ENCODE data around the gene HAGHL. TPM values are rescaled to one million over a fixed set of nuclear protein-coding genes. Genes with fewer than 3 reads are reported as not detected.
A peak's percentile ranks its signal among the peaks of the same experiment; 100 is the strongest.

The HAGHL gene
- total RNA-seq, 2 experiments from 2014 or later: 14.2 to 15.2 TPM

- no peaks in the 10 kb centered on the region for H3K36me3 Mint-ChIP-seq
- DNase-seq: no peak
- ChIA-PET CTCF (interaction anchor here (1.5 to 2.3 kb wide), 4 partner anchors 10 to 16 kb away, joined by 5 to 12 read pairs (median 8); partner anchors contain the start of genes CIAO3 and METRN), POLR2A (interaction anchor here (1.1 to 3.2 kb wide), 3 partner anchors 10 to 30 kb away, joined by 3 to 9 read pairs (median 5); no protein-coding TSS in a partner anchor)
- intact Hi-C loops (cut with micrococcal nuclease): no loop called here
- H3K4me1 Mint-ChIP-seq (ENCODE audit: low read depth): no peaks in the 10 kb centered on the region
- H3K4me3 Mint-ChIP-seq: no peak overlapping the region
- H3K27ac Mint-ChIP-seq: no peak overlapping the region
- H3K9me3 Mint-ChIP-seq: no peaks in the 10 kb centered on the region
- no peaks in the 10 kb centered on the region for H3K27me3 Mint-ChIP-seq
Measured at GRCh38 chr16:725463-726187, 1.3 kb upstream of the HAGHL start.

GRCh38 chr16:726188-726437 is 793 bp upstream of the HAGHL start:
- intact Hi-C loops (cut with micrococcal nuclease): no loop called here
- H3K4me3 Mint-ChIP-seq: no peak overlapping the region
- ChIA-PET POLR2A (interaction anchor here (0.6 to 3.2 kb wide), 3 partner anchors 10 to 30 kb away, joined by 3 to 9 read pairs (median 3); no protein-coding TSS in a partner anchor), CTCF (interaction anchor here (1.5 to 2.3 kb wide), 4 partner anchors 10 to 15 kb away, joined by 5 to 12 read pairs (median 8); partner anchors contain the start of genes CIAO3 and METRN)
- no peaks in the 10 kb centered on the region for H3K4me1 Mint-ChIP-seq (ENCODE audit: low read depth)
- no peaks in the 10 kb centered on the region for H3K36me3 Mint-ChIP-seq
- DNase-seq: no peak
- H3K27ac Mint-ChIP-seq: no peak overlapping the region
- no peaks in the 10 kb centered on the region for H3K27me3 Mint-ChIP-seq
- H3K9me3 Mint-ChIP-seq: no peaks in the 10 kb centered on the region

DNA sequence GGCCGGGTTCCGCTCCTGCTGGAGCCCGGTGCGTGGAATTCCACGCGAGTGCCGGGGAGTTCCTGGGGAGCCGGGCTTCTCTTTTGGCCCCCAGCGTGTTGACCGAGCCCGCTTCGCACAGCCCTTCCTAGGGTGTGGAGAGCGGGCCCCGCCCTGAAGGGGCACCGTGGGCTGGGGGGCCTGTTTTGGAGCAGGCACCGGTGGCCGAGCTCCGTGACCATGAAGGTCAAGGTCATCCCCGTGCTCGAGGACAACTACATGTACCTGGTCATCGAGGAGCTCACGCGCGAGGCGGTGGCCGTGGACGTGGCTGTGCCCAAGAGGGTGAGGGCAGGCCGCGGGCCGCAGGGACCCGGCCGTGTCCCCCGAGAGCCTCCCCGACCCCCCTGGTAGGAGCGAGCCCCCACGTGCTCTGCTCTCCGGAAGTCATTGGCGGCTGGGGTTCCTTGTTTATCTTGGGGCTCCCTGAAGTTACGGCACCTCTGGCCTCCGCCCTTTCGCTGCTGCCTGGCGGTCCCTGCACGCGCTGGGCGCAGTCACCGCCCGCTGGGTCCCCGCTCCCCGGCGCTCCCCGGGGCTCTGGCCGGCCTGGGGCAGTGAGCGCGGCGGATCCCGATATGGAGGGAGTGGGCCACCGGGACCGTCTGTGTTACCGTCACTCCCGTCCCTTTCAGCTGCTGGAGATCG is 528 bp downstream of the HAGHL start:
- Mint-ChIP-seq H3K4me1 (ENCODE audit: low read depth) (no peaks in the 10 kb centered on the region), H3K36me3 (no peaks in the 10 kb centered on the region), H3K9me3 (no peaks in the 10 kb centered on the region), H3K4me3 (peak overlapping the region; percentile 48), H3K27me3 (no peaks in the 10 kb centered on the region), H3K27ac (no peak overlapping the region)
- ChIA-PET POLR2A (interaction anchor here (1.6 to 3.2 kb wide), 3 partner anchors 12 to 61 kb away, joined by 5 to 9 read pairs (median 8); partner anchors contain the start of genes CHTF18, CIAO3 and RPUSD1), CTCF (interaction anchor here (0.9 to 5.5 kb wide), 3 partner anchors 7 to 58 kb away, joined by 3 to 33 read pairs (median 11); partner anchors contain the start of genes ANTKMT and METRN)
- DNase-seq: no peak
- intact Hi-C loops (cut with micrococcal nuclease): no loop called here

- Mint-ChIP-seq H3K9me3 (no peaks in the 10 kb centered on the region), H3K4me1 (ENCODE audit: low read depth) (no peaks in the 10 kb centered on the region), H3K27me3 (no peaks in the 10 kb centered on the region), H3K4me3 (peak overlapping the region; percentile 57), H3K36me3 (no peaks in the 10 kb centered on the region), H3K27ac (no peak overlapping the region)
- intact Hi-C loops (cut with micrococcal nuclease): no loop called here
- CTCF ChIA-PET: interaction anchor here (0.9 to 5.5 kb wide), 3 partner anchors 8 to 57 kb away, joined by 3 to 33 read pairs (median 11); partner anchors contain the start of genes ANTKMT and METRN
- peak; percentile 72 for DNase-seq
- POLR2A ChIA-PET: interaction anchor here (0.6 to 1.6 kb wide), 4 partner anchors 8 to 60 kb away, joined by 3 to 8 read pairs (median 4); partner anchors contain the start of genes CHTF18, CIAO3, RPUSD1 and STUB1
Measured at GRCh38 chr16:728131-728889, 1.4 kb downstream of the HAGHL start.

GRCh38 chr16:728890-729744 is 2.2 kb downstream of the HAGHL start:
- ChIA-PET CTCF (interaction anchor here (2.7 to 5.5 kb wide), 2 partner anchors 9 to 13 kb away, joined by 11 to 33 read pairs; partner anchors contain the start of genes ANTKMT and METRN), POLR2A (interaction anchor here (0.6 to 1.6 kb wide), 6 partner anchors 7 to 278 kb away, joined by 3 to 8 read pairs (median 3); partner anchors contain the start of genes CHTF18, CIAO3, RPUSD1 and STUB1)
- Mint-ChIP-seq H3K4me3 (peak overlapping the region; percentile 57), H3K4me1 (ENCODE audit: low read depth) (no peaks in the 10 kb centered on the region), H3K9me3 (no peaks in the 10 kb centered on the region), H3K27ac (no peak overlapping the region), H3K27me3 (no peaks in the 10 kb centered on the region), H3K36me3 (no peaks in the 10 kb centered on the region)
- DNase-seq: no peak
- intact Hi-C loops (cut with micrococcal nuclease): no loop called here

DNA sequence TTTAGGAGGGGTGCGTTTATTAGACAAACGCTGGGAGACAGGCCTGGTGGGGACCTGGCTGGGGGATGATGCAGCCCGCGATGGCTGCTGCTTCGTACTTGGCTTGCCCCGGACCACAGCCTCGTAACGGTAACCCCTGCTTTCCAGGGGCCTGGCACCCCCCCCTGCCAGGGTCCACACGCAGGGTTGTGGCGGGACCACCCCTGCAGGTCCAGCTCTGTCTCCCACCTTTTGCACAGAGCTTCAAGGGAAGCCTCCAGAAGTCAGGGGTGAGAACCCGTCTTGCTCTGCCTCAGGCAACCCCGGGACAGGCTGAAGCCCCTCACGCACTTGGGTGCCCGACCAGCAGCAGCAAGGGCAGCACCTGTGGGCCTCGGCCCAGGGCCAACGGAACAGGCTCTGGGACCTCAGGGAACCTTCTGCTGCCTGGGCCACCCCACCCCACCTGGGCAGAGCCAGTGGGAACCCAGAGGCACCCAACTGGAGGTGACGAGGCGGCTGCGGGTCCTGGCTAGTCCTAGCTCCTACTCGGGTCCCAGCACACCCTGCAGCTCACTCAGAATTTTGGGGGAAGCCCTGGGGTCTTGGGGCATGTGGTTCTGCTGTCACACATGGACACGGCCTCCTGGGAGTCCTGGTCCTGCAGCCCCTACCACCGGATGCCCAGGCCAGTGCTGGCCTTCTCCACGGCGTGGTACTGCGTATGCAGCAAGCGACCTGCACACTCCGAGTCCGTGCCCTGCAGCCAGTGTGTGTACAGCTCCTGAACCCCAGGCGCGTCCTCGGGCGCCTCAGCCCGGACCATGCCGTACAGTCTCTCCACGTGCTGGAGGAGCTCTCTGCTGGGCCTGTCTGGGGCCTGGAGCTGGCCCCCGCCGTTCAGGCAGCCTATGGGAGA is 3.1 kb downstream of the HAGHL start:
- H3K36me3 Mint-ChIP-seq: peaks cover 3% of the 10 kb centered on the region
- CTCF ChIA-PET: interaction anchor here (5.5 kb wide), 1 partner anchor 10 kb away, joined by 33 read pairs; the partner anchor contains the start of gene ANTKMT
- DNase-seq: no peak
- H3K27me3 Mint-ChIP-seq: no peaks in the 10 kb centered on the region
- H3K27ac Mint-ChIP-seq: no peak overlapping the region
- peaks cover under 1% of the 10 kb centered on the region for H3K4me1 Mint-ChIP-seq (ENCODE audit: low read depth)
- POLR2A ChIA-PET: interaction anchor here (0.6 to 1.0 kb wide), 2 partner anchors 14 to 277 kb away, joined by 3 read pairs; no protein-coding TSS in a partner anchor
- H3K4me3 Mint-ChIP-seq: no peak overlapping the region
- no peaks in the 10 kb centered on the region for H3K9me3 Mint-ChIP-seq
- intact Hi-C loops (cut with micrococcal nuclease): no loop called here

GRCh38 chr16:730666-731509 is 4.0 kb downstream of the HAGHL start:
- ChIA-PET CTCF (interaction anchor here (1.1 to 5.5 kb wide), 2 partner anchors 10 kb away, joined by 3 to 33 read pairs; partner anchors contain the start of genes ANTKMT and CIAO3), POLR2A (no interaction called here)
- H3K36me3 Mint-ChIP-seq: peaks cover 8% of the 10 kb centered on the region
- no peak for DNase-seq
- H3K27me3 Mint-ChIP-seq: no peaks in the 10 kb centered on the region
- H3K4me3 Mint-ChIP-seq: no peak overlapping the region
- H3K4me1 Mint-ChIP-seq (ENCODE audit: low read depth): peaks cover 9% of the 10 kb centered on the region
- intact Hi-C loops (cut with micrococcal nuclease): no loop called here
- H3K27ac Mint-ChIP-seq: no peak overlapping the region
- H3K9me3 Mint-ChIP-seq: no peaks in the 10 kb centered on the region

GRCh38 chr16:732332-732731 is 5.4 kb downstream of the HAGHL start:
- Mint-ChIP-seq H3K27ac (no peak overlapping the region), H3K9me3 (no peaks in the 10 kb centered on the region), H3K36me3 (peaks cover 17% of the 10 kb centered on the region), H3K27me3 (no peaks in the 10 kb centered on the region), H3K4me1 (ENCODE audit: low read depth) (peaks cover 17% of the 10 kb centered on the region), H3K4me3 (no peak overlapping the region)
- intact Hi-C loops (cut with micrococcal nuclease): no loop called here
- ChIA-PET CTCF (interaction anchor here (1.0 to 5.5 kb wide), 4 partner anchors 8 to 56 kb away, joined by 4 to 33 read pairs (median 4); partner anchors contain the start of genes ANTKMT, CHTF18 and RPUSD1), POLR2A (no interaction called here)
- DNase-seq: no peak

- CTCF ChIA-PET: interaction anchor here (1.0 to 5.5 kb wide), 4 partner anchors 8 to 56 kb away, joined by 4 to 33 read pairs (median 4); partner anchors contain the start of genes ANTKMT, CHTF18 and RPUSD1
- no peak for DNase-seq
- H3K27me3 Mint-ChIP-seq: no peaks in the 10 kb centered on the region
- intact Hi-C loops (cut with micrococcal nuclease): no loop called here
- H3K4me3 Mint-ChIP-seq: no peak overlapping the region
- H3K4me1 Mint-ChIP-seq (ENCODE audit: low read depth): peaks cover 20% of the 10 kb centered on the region
- H3K27ac Mint-ChIP-seq: no peak overlapping the region
- peaks cover 22% of the 10 kb centered on the region for H3K36me3 Mint-ChIP-seq
- POLR2A ChIA-PET: no interaction called here
- no peaks in the 10 kb centered on the region for H3K9me3 Mint-ChIP-seq
Measured at GRCh38 chr16:732936-733335, 6.0 kb downstream of the HAGHL start.

Measured in activated CD4-positive, alpha-beta memory T cell treated with anti-CD3 and anti-CD28 coated beads for 36 hours (primary cell).